ENCODE measurements around the gene DNAJC17.

Gene DNAJC17

GRCh38 chr15:40843885-40844695, 36.8 kb upstream of the DNAJC17 start, which contains the start of gene SPINT1:
SPINT1 (plus strand) TSS chr15:40844048; CDS start chr15:40844555, 507 bp downstream.
- peak within 1 kb of the TSS; percentile 54 for H3K4me3 ChIP-seq (ENCODE audit: low read length)
- TF ChIP-seq CTCF (conservative IDR thresholded peaks at IDR 0.05; ENCODE audit: low read depth, low read length): no peak
- no peak for DNase-seq (ENCODE audit: low read depth)

- no peak for DNase-seq (ENCODE audit: low read depth)
- no peak for TF ChIP-seq CTCF (conservative IDR thresholded peaks at IDR 0.05; ENCODE audit: low read depth, low read length)
- peak overlapping the region; percentile 31 for H3K4me3 ChIP-seq (ENCODE audit: low read length)
These were observed 36.1 kb upstream of the DNAJC17 start for GRCh38 chr15:40843261-40843884.

- H3K4me3 ChIP-seq (ENCODE audit: low read length): no peak overlapping the region
- DNase-seq (ENCODE audit: low read depth): no peak
- no peak for TF ChIP-seq CTCF (conservative IDR thresholded peaks at IDR 0.05; ENCODE audit: low read depth, low read length)
These were observed 34.5 kb upstream of the DNAJC17 start for GRCh38 chr15:40841741-40842140.

- DNase-seq (ENCODE audit: low read depth): no peak
- H3K4me3 ChIP-seq (ENCODE audit: low read length): no peak overlapping the region
- TF ChIP-seq CTCF (conservative IDR thresholded peaks at IDR 0.05; ENCODE audit: low read depth, low read length): no peak
These were observed 31.5 kb upstream of the DNAJC17 start for GRCh38 chr15:40838756-40839155.

- no peak for TF ChIP-seq CTCF (conservative IDR thresholded peaks at IDR 0.05; ENCODE audit: low read depth, low read length)
- H3K4me3 ChIP-seq (ENCODE audit: low read length): no peak overlapping the region
- DNase-seq (ENCODE audit: low read depth): no peak
These were observed 28.7 kb upstream of the DNAJC17 start for GRCh38 chr15:40836020-40836419.

- DNase-seq (ENCODE audit: low read depth): no peak
- no peak overlapping the region for H3K4me3 ChIP-seq (ENCODE audit: low read length)
- TF ChIP-seq CTCF (conservative IDR thresholded peaks at IDR 0.05; ENCODE audit: low read depth, low read length): no peak
These were observed 25.6 kb upstream of the DNAJC17 start for GRCh38 chr15:40832903-40833302.

GRCh38 chr15:40831861-40832260, 24.6 kb upstream of the DNAJC17 start:
- no peak for DNase-seq (ENCODE audit: low read depth)
- TF ChIP-seq CTCF (conservative IDR thresholded peaks at IDR 0.05; ENCODE audit: low read depth, low read length): no peak

More at GRCh38 chr15:40831861-40832260, 24.6 kb upstream of the DNAJC17 start:
- H3K4me3 ChIP-seq (ENCODE audit: low read length): no peak overlapping the region

Data from retinal pigment epithelial cell (primary cell).